ENCODE data around the gene TMEM184C.

DNA sequence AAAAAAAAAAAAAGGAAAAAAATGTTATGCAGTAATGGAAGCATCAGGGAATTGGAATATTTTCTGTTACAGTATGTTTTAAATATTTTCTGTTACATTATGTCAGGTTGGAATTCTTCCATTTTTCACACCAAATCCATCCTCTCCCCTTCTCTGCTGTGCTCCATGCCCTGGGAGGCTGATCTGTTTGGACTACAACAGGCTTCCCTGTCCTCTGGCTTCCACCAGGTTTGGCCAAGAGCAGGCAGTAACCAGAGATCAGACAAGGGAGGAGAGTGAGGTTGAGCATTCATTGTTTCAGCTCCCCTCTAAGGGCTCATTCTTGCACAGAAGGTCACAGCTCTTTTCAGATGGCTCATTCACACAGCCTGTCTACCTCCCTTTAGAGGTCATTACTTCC is 11.7 kb upstream of the TMEM184C start:
- TF ChIP-seq CTCF (conservative IDR thresholded peaks at IDR 0.05) (no peak), ZFX (IDR thresholded peaks at IDR 0.05) (no peak)

Data from C4-2B (cell line).